Measurements from ENCODE around the gene IRF9.

The IRF9 gene

DNA sequence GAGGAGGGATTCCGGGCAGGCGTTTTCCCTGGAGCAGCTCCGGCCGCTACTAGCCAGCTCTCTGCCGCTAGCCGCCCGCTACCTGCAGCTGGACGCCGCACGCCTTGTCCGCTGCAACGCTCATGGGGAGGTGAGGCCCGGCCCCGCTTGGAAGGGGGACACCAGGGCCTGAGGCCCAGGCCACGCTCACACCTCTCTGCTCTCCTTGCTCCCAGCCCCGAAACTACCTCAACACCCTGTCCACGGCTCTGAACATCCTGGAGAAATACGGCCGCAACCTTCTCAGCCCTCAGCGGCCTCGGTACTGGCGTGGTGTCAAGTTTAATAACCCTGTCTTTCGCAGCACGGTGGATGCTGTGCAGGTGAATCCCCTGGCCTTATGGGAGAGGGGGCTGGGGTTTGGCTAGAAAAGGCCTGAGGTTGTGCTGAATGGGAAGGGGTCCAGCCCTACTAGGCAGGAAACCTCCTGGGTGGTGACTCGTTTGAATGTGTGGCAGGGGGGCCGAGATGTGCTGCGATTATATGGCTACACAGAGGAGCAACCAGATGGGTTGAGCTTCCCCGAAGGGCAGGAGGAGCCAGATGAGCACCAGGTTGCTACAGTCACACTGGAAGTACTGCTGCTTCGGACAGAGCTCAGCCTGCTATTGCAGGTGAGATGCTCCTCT is 13.2 kb upstream of the IRF9 start:
- DNase-seq (ENCODE audit: low read depth), result no peak
- TF ChIP-seq, protein P1, sequence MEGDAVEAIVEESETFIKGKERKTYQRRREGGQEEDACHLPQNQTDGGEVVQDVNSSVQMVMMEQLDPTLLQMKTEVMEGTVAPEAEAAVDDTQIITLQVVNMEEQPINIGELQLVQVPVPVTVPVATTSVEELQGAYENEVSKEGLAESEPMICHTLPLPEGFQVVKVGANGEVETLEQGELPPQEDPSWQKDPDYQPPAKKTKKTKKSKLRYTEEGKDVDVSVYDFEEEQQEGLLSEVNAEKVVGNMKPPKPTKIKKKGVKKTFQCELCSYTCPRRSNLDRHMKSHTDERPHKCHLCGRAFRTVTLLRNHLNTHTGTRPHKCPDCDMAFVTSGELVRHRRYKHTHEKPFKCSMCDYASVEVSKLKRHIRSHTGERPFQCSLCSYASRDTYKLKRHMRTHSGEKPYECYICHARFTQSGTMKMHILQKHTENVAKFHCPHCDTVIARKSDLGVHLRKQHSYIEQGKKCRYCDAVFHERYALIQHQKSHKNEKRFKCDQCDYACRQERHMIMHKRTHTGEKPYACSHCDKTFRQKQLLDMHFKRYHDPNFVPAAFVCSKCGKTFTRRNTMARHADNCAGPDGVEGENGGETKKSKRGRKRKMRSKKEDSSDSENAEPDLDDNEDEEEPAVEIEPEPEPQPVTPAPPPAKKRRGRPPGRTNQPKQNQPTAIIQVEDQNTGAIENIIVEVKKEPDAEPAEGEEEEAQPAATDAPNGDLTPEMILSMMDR (conservative IDR thresholded peaks at IDR 0.05; ENCODE audit: low read length), result no peak
- peak overlapping the region; percentile 97 for H3K4me3 ChIP-seq (ENCODE audit: low read length)

GRCh38 chr14:24149302-24149969 is 11.6 kb upstream of the IRF9 start:
- DNase-seq (ENCODE audit: low read depth), result no peak
- TF ChIP-seq, protein P1 (conservative IDR thresholded peaks at IDR 0.05; ENCODE audit: low read length), result no peak
- H3K4me3 ChIP-seq (ENCODE audit: low read length), result no peak overlapping the region

DNA sequence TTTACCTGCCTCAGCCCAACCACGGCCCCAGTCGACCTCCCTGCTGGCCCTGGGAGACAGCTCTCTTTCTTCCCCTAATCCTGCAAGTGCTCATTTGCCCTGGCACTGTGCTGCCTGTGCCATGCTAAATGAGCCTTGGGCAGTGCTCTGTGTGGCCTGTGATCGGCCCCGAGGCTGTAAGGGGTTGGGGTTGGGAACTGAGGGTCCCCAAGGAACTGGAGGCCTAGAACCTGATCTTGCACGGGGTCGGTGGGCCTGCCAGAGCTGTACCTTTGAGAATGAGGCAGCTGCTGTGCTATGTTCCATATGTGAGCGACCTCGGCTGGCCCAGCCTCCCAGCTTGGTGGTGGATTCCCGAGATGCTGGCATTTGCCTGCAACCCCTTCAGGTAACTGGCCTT is 11.0 kb upstream of the IRF9 start:
- TF ChIP-seq, protein P1 (conservative IDR thresholded peaks at IDR 0.05; ENCODE audit: low read length), result no peak
- no peak overlapping the region for H3K4me3 ChIP-seq (ENCODE audit: low read length)
- DNase-seq (ENCODE audit: low read depth), result no peak

GRCh38 chr14:24150567-24150966 is 10.5 kb upstream of the IRF9 start:
- no peak for DNase-seq (ENCODE audit: low read depth)
- TF ChIP-seq, protein P1 (conservative IDR thresholded peaks at IDR 0.05; ENCODE audit: low read length), result no peak
- no peak overlapping the region for H3K4me3 ChIP-seq (ENCODE audit: low read length)

GRCh38 chr14:24150993-24151392 is 10.1 kb upstream of the IRF9 start:
- H3K4me3 ChIP-seq (ENCODE audit: low read length), result no peak overlapping the region
- TF ChIP-seq, protein P1 (conservative IDR thresholded peaks at IDR 0.05; ENCODE audit: low read length), result no peak
- DNase-seq (ENCODE audit: low read depth), result no peak

DNA sequence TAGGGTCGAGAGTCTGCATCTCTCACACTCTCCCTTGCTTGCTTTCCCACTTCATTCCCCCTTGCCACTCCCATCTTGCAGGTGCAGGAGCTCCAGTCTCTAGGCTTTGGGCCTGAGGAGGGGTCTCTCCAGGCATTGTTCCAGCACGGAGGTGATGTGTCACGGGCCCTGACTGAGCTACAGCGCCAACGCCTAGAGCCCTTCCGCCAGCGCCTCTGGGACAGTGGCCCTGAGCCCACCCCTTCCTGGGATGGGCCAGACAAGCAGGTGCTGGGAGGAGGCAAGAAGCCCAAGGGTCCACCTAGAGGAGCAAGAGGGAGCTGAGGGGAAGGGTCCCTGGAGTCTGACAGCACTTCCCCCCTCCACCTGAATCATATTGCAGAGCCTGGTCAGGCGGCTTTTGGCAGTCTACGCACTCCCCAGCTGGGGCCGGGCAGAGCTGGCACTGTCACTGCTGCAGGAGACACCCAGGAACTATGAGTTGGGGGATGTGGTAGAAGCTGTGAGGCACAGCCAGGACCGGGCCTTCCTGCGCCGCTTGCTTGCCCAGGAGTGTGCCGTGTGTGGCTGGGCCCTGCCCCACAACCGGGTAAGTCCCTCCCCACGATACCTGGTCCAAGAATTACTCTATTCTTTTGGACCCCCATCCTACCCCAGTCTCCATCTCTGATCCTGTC is 9.5 kb upstream of the IRF9 start:
- TF ChIP-seq, protein P1 (conservative IDR thresholded peaks at IDR 0.05; ENCODE audit: low read length), result no peak

More for the DNA sequence above, 9.5 kb upstream of the IRF9 start:
- no peak for DNase-seq (ENCODE audit: low read depth)
- no peak overlapping the region for H3K4me3 ChIP-seq (ENCODE audit: low read length)
